Activated T-helper 17 cell treated with anti-CD3 and anti-CD28 coated beads, Interleukin-2, amount 50 U/mL, for 72 hours (primary cell): ENCODE data around the gene UFD1. TPM values are rescaled to one million over a fixed set of nuclear protein-coding genes. Genes with fewer than 3 reads are reported as not detected.

ENCODE experiments used
- ATAC-seq: fragments of 150-1000 bp; cut with Tn5 transposase; replicated peaks from 2 replicates; pipeline ENCODE4 v1.10.0; 2021; ENCODE audit warnings: mild to moderate bottlenecking, moderate library complexity
- H3K27ac Mint-ChIP-seq: one replicate; pipeline ENCODE4 v1.8.0; 2022; ENCODE audit warnings: mixed read lengths
- H3K27me3 Mint-ChIP-seq: one replicate; pipeline ENCODE4 v1.8.0; 2022; ENCODE audit warnings: mixed read lengths
- H3K36me3 Mint-ChIP-seq: one replicate; pipeline ENCODE4 v1.8.0; 2022; ENCODE audit warnings: low read depth, mild to moderate bottlenecking, mixed read lengths
- H3K4me1 Mint-ChIP-seq: one replicate; pipeline ENCODE4 v1.8.0; 2022; ENCODE audit warnings: mixed read lengths
- H3K4me3 Mint-ChIP-seq: one replicate; pipeline ENCODE4 v1.8.0; 2022; ENCODE audit warnings: mild to moderate bottlenecking, mixed read lengths
- H3K9me3 Mint-ChIP-seq: one replicate; pipeline ENCODE4 v1.8.0; 2022; ENCODE audit warnings: mixed read lengths
- total RNA-seq, 2 donors: library from RNA; stranded (reverse); gene quantifications; one replicate each; pipeline ENCODE4 v1.2.3, GENCODE V29; 2022

UFD1 gene
- total RNA-seq, 2 donors from 2014 or later, result 56.0 to 93.5 TPM

DNA sequence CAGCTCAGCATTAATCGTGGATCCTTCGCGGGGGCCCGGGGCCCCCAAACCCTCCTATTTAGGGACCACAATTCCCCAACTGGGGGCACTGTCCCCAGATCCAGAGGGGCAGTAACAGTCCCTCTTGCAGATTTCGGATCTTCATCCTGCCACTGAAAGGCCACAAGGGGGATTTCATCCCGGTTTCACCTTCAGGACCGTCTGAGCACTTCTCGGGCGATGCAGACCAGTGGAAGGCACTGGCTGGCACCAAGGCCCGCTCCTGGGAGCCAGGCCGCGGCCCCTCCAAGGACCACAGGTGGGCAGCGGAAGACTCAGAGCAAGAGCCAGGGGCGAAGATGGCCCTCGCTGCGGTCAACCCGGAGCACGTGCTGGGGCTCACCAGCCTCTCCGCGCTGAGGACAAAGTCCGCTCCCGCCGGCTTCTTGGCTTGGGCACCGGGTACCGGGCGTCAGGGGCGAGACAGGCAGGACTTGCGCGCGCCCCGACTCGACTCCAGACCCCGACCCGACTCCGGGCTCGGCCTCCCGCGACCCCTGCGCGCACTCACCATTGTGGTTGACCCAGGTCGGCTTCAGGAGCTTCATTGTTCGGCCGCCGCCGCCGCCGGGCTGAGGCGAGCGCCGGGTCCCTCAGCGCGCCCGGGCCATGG is 48.0 kb downstream of the UFD1 start:
- Mint-ChIP-seq H3K4me1 (peaks cover 32% of the 10 kb centered on the region), H3K36me3 (peaks cover 52% of the 10 kb centered on the region), H3K27ac (peak overlapping the region; percentile 86), H3K9me3 (no peaks in the 10 kb centered on the region), H3K4me3 (peak overlapping the region; percentile 89), H3K27me3 (no peaks in the 10 kb centered on the region)
- ATAC-seq, result no peak

DNA sequence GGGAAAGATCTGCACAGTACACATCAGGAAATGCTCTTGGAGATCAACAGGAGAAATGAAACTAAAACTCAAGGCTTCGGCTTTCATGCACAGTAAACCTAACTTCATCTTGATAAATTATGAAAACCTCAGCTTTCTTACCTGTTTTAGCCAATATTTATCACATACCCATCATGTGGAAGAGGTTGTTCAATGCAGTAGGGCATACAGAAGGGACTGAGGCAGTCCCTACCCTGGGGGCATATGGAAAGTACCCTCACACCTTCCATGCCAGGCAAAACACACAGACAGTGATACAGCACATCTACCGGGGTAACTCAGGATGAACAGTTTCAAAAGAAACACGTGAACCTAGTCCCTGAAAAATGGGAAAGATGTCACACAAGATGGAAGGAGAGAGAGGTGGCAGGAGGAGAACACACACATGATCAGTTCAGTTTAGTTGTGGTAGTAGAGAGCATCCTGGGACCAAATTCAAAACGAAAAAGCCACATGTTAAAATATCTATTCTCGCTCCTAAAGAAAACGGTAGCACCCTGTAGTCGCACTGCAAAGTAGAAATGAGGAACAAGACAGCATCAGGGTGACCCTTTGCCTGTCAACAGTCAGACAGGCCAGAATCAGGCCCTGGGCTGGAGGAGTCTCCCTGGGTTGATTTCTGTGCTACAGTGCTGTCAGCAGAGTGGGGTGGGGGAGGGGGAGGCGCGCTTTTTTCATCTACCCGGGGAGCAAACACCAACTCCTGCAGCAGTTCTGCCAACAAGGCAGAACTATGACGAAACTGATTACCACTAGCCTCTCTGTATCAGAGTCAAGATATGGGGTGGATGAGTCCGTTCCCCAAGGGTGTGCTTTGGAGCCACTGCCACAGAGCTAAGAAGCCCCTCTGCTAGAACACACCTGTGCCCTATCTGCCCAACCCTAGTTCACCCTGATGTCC is 48.8 kb downstream of the UFD1 start:
- H3K36me3 Mint-ChIP-seq, result peaks cover 48% of the 10 kb centered on the region
- H3K4me1 Mint-ChIP-seq, result peaks cover 33% of the 10 kb centered on the region

DNA sequence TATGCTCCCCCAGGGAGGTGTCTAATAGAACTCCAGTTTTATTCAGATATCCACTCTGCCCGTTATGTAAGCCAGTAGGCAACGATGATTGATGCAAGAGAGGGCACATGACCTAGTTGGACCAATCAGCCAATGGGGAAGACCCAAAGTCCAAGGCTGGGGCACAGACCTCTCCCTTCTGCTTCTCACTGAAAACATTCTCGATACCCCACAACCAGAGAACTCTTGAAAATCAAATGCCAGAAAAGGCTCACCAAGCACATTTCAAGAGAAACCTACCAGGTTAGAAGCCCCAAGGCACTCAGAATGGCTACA is 54.9 kb downstream of the UFD1 start:
- H3K36me3 Mint-ChIP-seq, result peaks cover 23% of the 10 kb centered on the region
- no peaks in the 10 kb centered on the region for H3K9me3 Mint-ChIP-seq
- ATAC-seq, result no peak
- H3K4me3 Mint-ChIP-seq, result no peak overlapping the region
- no peaks in the 10 kb centered on the region for H3K27me3 Mint-ChIP-seq
- peaks cover 53% of the 10 kb centered on the region for H3K4me1 Mint-ChIP-seq
- H3K27ac Mint-ChIP-seq, result no peak overlapping the region

More for the DNA sequence above, 48.8 kb downstream of the UFD1 start:
- Mint-ChIP-seq H3K27ac (peak overlapping the region; percentile 86), H3K9me3 (no peaks in the 10 kb centered on the region), H3K27me3 (no peaks in the 10 kb centered on the region), H3K4me3 (peak overlapping the region; percentile 89)
- no peak for ATAC-seq

DNA sequence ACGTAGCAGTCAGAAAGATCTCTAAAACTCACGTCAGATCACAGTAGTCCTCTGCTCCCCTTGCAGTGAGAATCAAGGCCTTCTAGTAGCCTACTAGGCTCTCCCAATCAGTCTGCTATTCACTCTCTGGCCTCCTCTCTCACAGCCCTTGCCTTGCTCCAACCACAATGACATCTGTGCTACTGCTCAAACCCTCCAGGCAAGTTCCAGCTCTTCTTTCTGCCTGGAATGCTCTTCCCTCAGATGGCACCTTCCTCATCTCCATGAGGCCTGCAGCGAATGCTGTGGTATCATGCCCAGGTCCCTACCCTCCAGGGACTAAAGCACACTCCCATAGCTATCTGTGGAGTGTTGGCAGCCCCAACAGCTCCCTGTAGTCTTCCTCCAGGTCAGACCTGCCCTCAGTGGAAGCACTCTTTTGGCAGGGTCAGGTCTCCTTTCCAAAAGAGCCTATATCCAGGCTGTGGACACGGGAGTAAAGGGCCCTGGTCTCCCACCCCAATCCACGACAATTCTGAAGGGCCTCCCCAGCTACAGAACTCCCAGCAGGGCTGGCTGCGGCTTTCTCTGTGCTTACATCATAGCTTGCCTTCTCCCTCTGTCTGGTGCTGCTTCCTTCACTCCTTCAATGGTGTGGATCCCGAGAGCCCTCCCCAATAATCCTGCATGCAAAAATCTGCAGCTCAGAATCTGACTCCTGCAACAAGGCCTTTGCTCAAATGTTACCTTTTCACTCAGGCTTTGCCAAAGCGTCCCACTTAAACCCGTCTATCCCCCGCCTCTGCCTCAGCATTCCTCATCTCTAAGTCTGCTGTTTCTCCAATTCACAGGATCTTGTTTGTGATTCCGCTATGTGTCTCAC is 56.3 kb downstream of the UFD1 start:
- ATAC-seq, result no peak
- Mint-ChIP-seq H3K4me1 (peaks cover 56% of the 10 kb centered on the region), H3K27me3 (no peaks in the 10 kb centered on the region), H3K9me3 (no peaks in the 10 kb centered on the region), H3K36me3 (peaks cover 14% of the 10 kb centered on the region), H3K27ac (peak overlapping the region; percentile 74), H3K4me3 (peak overlapping the region; percentile 13)

DNA sequence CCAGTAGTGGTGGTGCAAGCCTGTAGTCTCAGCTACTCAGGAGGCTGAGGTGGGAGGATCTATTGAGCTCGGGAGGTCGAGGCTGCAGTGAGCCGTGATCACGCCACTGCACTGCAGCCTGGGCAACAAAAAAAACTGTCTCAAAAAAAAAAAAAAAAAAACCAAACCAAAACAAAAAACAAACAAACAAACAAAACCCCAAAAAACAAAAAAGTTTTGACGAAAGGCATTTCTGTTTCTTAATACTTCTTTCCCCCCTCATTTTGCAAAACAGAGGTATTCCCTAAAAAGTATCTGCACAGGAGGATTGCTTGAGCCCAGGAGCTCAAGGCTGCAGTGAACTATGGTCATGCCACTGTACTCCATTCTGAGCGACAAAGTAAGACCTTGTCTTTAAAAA is 58.7 kb downstream of the UFD1 start:
- Mint-ChIP-seq H3K4me3 (peak overlapping the region; percentile 69), H3K4me1 (peaks cover 44% of the 10 kb centered on the region), H3K27ac (peak overlapping the region; percentile 84), H3K36me3 (peaks cover 19% of the 10 kb centered on the region), H3K27me3 (no peaks in the 10 kb centered on the region), H3K9me3 (no peaks in the 10 kb centered on the region)
- no peak for ATAC-seq

DNA sequence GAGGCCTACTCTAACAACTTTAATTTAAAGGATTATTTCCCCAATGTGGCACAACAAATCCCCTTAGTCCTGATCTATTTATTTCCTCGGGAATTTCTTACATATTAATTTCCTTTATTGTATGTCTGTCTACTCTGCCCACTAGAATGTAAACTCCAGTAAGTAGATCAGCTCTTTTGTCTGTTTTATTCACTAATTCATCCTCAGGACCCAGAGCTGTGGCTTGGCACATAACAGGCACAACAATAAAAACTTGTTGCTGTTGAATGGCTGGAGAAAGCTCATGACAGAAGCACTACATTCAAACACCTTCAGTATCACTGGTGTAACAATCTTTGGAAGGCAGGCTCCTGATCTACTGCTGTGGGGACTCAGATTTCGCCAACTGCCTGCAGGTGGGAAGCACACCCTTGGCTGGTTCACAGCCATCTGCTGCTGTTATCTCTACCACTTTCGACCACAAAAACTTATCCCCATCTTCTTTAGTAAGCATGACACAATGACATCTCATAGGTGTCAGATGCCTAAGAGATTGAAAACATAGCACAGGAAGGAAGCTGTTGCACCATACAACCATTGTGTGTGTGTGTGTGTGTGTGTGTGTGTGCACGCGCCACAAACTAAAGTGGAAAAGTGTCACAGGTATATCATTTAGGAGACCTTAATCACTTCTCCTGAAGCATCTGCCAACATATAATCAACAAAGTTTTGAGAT is 59.4 kb downstream of the UFD1 start:
- peak overlapping the region; percentile 69 for H3K4me3 Mint-ChIP-seq
- peaks cover 19% of the 10 kb centered on the region for H3K36me3 Mint-ChIP-seq
- H3K9me3 Mint-ChIP-seq, result no peaks in the 10 kb centered on the region
- ATAC-seq, result peak; percentile 98
- peaks cover 44% of the 10 kb centered on the region for H3K4me1 Mint-ChIP-seq
- no peaks in the 10 kb centered on the region for H3K27me3 Mint-ChIP-seq
- peak overlapping the region; percentile 84 for H3K27ac Mint-ChIP-seq

DNA sequence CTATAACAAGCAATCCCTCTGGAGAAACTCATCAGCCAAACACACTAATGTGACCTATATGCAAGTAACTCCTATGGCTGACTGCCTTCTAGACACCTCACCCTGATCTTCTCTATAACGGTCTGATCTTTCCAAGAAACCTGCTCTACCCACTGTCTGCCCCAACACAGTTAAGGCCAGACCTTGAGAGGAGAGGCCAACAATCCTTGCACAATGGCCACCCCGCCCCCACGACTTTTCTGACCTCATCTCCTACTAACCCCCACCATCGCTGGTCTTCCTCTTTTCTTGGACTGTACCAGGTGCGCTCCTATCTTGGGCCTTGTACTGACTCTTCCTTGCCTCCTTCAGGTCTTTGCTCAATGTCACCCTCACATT is 59.9 kb downstream of the UFD1 start:
- H3K36me3 Mint-ChIP-seq, result peaks cover 19% of the 10 kb centered on the region
- peak; percentile 25 for ATAC-seq

DNA sequence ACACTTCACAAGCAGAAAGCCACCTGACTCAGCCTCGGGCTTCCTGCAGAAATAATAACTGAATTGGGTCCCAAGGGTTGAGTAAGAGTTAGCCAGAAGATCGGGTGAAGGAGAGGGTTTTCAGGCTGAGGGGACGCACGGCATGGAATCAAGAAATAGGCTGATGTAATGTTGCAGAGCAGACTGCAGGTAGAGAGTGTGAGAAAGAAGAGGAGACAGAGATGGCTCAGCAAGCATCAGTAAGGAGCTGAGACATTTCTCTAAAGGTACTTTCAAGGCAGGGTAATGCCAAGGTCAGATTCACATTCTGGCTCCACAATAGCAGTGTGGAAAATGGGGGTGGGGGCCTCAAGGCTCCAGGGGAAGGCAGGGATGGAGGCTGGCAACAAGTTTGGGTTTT is 66.1 kb downstream of the UFD1 start:
- Mint-ChIP-seq H3K27me3 (no peaks in the 10 kb centered on the region), H3K4me3 (no peak overlapping the region), H3K36me3 (peaks cover 49% of the 10 kb centered on the region), H3K9me3 (no peaks in the 10 kb centered on the region), H3K27ac (peak overlapping the region; percentile 66), H3K4me1 (peaks cover 17% of the 10 kb centered on the region)
- ATAC-seq, result no peak

More for the DNA sequence above, 59.9 kb downstream of the UFD1 start:
- H3K4me3 Mint-ChIP-seq, result peak overlapping the region; percentile 69
- peak overlapping the region; percentile 84 for H3K27ac Mint-ChIP-seq
- peaks cover 47% of the 10 kb centered on the region for H3K4me1 Mint-ChIP-seq
- H3K27me3 Mint-ChIP-seq, result no peaks in the 10 kb centered on the region
- H3K9me3 Mint-ChIP-seq, result no peaks in the 10 kb centered on the region

DNA sequence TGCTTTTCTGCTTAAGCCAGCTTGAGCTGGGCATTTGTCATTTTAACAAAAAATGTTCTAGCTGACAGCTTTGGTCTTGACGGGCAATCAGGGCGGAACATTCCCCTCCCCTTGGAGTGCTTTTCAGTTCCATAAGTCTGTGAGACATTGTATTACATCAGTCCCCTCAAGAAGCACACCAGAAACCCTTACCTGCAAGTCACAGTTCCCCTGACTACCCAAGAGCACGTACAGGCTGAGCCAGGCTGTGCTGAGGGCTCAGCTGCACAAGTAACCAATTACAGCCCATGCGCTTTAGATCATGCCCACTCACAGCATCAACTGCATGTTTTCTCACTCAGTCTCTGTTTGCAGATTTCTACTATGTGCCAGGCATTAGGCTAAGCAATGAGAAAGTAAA is 66.5 kb downstream of the UFD1 start:
- Mint-ChIP-seq H3K36me3 (peaks cover 53% of the 10 kb centered on the region), H3K4me3 (no peak overlapping the region), H3K9me3 (no peaks in the 10 kb centered on the region), H3K27me3 (no peaks in the 10 kb centered on the region), H3K4me1 (peaks cover 17% of the 10 kb centered on the region), H3K27ac (peak overlapping the region; percentile 66)
- ATAC-seq, result no peak

DNA sequence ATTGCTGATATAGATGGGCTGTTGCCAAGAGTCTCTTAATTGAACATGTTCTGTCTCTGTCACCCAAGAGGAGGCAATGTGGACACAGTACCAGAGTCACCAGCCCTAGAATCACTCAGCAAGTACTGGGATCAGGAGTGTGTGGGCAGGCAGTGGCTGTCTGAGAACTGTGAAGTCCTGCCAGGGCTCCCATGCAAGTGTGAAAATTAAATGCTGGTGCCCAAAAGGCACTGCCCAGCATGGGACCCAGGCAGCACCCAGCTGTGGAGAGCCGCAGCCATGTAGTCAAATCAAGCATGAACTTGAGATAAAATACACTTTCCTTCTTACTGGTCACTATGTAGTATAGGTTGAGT is 67.3 kb downstream of the UFD1 start:
- no peak for ATAC-seq
- Mint-ChIP-seq H3K9me3 (no peaks in the 10 kb centered on the region), H3K27me3 (no peaks in the 10 kb centered on the region), H3K4me1 (peaks cover 17% of the 10 kb centered on the region), H3K4me3 (no peak overlapping the region), H3K27ac (peak overlapping the region; percentile 80), H3K36me3 (peaks cover 55% of the 10 kb centered on the region)

DNA sequence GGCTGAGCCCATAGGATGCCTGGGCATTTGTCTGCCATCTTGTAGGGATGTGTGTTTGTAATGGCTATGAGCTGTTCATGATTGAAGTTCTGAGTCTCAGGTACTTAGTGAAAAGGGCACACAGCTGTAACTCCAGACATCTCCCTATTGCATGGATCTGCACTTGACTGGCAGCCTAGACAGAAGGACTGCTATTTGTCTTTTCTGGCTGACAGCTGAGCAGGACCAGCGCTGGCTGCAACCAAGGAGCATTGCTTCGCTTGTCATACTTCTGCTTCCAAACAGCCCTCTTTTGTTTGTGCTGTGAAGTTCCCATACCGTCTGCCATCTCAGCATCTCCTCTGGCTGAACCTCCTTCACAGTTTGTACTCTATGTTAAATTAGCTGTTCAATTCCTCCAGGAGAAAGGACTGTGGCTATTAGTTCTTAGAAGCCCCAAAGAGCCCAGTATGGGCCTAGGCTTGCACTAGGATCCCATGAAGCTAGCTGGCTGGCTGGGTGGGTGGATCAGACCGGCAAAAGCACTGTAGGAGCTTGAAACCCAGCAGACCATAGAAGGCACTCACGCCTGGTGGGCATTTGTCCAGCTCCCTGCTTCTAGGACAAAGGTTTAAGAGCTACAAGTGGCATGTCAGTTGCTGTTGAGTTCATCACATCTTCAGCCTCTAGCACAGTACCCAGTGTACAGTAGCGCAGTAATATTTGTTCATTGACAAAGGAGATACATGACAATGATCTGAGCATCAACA is 67.9 kb downstream of the UFD1 start:
- peaks cover 17% of the 10 kb centered on the region for H3K4me1 Mint-ChIP-seq
- no peaks in the 10 kb centered on the region for H3K27me3 Mint-ChIP-seq
- H3K27ac Mint-ChIP-seq, result peak overlapping the region; percentile 80
- no peaks in the 10 kb centered on the region for H3K9me3 Mint-ChIP-seq
- no peak overlapping the region for H3K4me3 Mint-ChIP-seq
- no peak for ATAC-seq
- H3K36me3 Mint-ChIP-seq, result peaks cover 57% of the 10 kb centered on the region

DNA sequence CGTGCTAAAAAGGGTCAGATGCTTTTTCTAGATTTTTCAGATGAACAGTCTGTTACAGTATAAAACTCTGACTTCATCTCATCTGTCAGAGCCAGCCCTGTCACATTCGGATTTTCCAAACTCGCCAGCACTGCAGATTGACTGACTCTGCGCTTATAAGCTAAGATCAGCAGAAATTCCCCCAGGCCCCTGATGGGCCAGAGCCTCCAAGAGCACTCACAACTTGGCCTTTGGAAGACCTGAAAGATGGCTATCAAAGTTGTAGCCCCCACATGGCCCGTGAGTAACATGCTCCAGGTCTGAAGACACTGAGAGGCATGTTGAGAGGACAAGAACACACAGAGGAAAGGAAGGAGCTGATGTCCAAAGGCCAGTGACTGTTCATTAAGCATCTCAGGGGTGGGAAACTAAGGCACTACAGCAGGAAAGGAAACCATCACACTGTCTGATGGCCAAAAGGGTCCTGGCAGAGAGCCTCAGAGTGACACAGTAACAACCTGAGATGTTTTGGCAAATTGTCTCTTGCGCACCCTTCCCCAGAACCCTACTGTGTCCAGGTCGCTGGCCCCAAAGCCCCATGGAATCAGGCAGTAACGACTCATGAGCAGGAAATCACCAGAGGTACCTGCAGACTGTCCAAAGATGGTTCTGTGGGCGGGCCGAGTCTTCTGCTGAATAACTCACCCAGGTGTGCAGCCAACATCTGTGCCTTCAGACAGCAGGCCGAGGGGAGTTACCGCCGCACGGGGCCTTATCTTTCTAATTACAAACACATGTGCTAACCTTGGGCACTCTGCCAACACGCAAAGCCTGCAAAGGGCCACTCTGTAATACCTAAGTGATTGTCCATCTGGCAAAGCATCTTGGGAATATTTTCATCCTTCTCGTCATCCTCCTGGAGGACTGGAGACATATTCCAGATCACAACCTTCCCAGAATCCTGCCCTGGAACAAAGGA is 71.1 kb downstream of the UFD1 start:
- Mint-ChIP-seq H3K27ac (no peak overlapping the region), H3K36me3 (peaks cover 83% of the 10 kb centered on the region), H3K27me3 (no peaks in the 10 kb centered on the region), H3K4me1 (peaks cover 6% of the 10 kb centered on the region), H3K9me3 (no peaks in the 10 kb centered on the region), H3K4me3 (no peak overlapping the region)
- ATAC-seq, result no peak

DNA sequence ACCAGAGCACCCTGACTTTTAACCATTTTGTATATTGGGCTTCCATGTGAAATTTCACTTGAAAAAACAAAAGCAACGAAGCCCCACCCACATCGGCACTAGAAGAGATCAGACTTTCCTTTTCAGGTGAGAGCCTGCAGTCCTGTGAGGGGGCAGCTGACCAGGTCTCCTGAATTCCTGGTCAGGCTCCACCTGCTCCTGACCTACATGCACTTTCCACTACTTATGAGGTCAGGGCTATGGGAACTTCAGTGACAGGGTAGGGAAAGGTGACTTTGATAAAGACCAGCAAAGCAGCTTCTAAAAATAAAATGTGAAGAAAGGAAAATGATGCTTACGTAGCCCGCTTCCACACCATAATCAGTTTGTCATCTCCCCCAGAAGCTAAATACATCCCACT is 72.1 kb downstream of the UFD1 start:
- Mint-ChIP-seq H3K27me3 (no peaks in the 10 kb centered on the region), H3K36me3 (peaks cover 94% of the 10 kb centered on the region), H3K4me1 (no peaks in the 10 kb centered on the region), H3K27ac (no peak overlapping the region), H3K4me3 (no peak overlapping the region), H3K9me3 (no peaks in the 10 kb centered on the region)
- no peak for ATAC-seq
